Fibroblast of lung (primary cell): ENCODE measurements around the gene TMEM191C.

Experiments used
- CTCF ChIP-seq, 2 donors: IDR thresholded peaks in 1 of 2; conservative IDR thresholded peaks in 1 of 2; 1 replicate in 1 of 2; 2 replicates in 1 of 2; pipeline ENCODE4 v1.5.1; 2011 to 2012; ENCODE audit warnings: low read length in 2 of 2, control low read depth in 1 of 2, inconsistent platforms in 1 of 2, low read depth in 1 of 2, mild to moderate bottlenecking in 1 of 2
- EZH2 ChIP-seq: IDR thresholded peaks from 2 replicates; pipeline ENCODE4 v1.5.1; 2012; ENCODE audit warnings: low read length, control low read depth, mild to moderate bottlenecking; ENCODE audit errors: missing control alignments

GRCh38 chr22:21446128-21446826 lies 20.9 kb upstream of the TMEM191C start:
- TF ChIP-seq CTCF (conservative IDR thresholded peaks at IDR 0.05 in 1 of 2, IDR thresholded peaks at IDR 0.05 in 1 of 2; ENCODE audit: low read depth in 1 of 2, low read length in 2 of 2) (no peak), EZH2 (no peak)
